ENCODE results near the gene EXOC6. TPM values are rescaled to one million over a fixed set of nuclear protein-coding genes. Genes with fewer than 3 reads are reported as not detected.
"Not testable (repeated sequence)": the region's sequence is repeated elsewhere in the genome, so short reads cannot be mapped to it uniquely, and the experiment has no call there.

The EXOC6 gene
- total RNA-seq, 1 experiment from 2014 or later, result 15.7 TPM

DNA sequence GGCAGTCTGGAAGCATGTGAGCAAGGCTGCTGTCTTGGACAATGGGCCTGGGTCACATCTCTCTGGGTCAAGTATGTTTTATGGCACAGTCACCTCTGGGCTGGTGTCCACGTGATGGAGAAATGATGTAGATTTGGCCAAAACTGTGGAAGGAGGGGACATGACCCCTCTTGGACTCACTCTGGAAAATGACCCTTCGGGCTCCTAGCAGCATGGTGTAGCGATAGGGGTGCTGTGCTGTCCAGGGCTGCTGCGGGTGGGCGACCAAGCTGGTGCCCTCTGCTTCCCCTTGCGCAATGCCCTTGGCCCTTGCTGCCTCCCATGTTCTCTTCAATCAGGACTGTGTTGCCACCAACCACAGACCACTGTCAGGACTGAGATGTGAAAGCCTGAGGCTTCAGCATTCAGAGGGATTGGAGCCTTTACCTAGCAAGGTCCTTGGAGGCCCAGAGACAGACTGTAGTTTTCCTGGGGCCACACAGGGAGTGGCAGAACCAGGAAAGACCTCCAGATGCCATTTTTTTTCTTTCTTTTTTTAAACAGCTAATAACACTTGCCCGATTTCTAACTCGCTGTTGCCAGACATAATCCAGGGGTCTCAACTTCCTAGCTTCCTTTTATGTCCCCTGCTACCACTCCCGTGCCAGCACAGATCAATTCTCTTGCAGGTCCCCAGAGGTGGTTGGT, 231.5 kb downstream of the EXOC6 start:
- DNase-seq (ENCODE audit: low spot score), result no peak

DNA sequence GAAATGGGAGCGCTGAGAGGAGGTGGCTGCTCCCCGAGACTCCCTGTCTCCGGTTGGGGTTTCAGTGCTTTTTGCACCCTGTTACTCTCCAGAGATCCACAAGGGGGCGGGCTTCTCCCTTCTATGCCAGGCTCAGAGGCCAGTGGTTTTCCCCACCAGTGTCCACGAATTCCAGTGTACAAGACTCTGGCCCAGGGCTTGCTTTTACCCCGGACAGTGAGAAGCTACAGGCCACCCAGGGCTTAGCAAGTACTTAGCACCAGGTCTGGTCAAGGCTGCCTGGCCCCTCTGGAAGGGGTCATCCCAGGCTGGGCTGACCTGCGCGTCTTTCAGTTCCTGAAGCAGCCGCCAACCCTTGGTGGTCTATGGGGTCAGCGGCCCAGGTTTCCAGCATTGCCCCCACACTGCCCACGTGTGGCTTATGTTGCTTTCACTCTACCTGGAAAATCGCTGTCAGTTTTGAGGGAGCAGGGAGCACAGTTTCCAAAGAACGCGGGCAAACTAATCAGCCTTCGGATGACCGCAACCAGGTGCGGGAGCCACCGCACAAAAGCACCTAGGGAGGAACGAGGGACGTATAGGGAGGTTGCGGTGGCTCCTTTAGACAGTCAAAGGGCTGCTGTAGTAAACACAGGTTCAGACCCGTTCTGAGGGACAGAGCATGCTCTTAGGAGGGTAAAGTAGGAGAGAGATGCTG, 232.2 kb downstream of the EXOC6 start:
- peak; percentile 54 for DNase-seq (ENCODE audit: low spot score)

DNA sequence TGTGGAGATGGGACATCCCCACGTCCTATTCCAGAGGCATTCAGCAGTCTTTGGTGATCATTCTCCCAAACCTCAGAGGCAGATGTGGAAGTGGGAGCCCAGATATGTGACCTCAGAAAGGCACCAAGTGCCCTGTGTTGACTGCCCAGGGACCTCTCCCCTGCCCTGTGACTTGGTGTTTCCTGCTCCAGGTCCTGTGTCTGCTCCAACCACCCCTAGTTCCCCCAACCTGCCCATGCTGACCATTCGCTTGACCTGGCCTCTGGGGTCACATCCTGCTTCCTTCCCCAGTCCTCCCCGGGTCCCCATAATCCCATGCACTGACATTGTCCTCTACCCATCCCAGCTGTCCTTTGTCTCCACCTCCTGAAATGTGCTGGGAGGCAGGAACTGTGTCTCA, 233.0 kb downstream of the EXOC6 start:
- no peak for DNase-seq (ENCODE audit: low spot score)

DNA sequence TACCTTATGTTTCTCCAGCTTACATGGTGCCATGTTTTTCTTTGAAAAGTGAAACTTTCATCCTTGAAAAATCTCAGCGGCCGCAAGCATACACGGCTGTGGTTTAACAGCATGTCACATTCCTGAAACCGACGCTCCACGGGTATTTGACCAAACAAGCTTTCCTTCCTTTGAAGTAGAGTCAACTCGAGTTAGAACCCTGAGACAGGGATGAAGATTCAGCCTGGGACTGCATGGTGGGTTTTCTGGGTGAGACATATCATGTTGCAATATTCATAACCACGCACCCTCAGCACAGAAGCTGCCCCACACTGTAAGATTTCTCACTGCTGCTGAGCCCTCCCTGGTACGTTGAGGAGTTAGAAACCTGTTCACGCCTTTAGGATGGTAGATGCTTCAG, 233.5 kb downstream of the EXOC6 start:
- DNase-seq (ENCODE audit: low spot score), result no peak

DNA sequence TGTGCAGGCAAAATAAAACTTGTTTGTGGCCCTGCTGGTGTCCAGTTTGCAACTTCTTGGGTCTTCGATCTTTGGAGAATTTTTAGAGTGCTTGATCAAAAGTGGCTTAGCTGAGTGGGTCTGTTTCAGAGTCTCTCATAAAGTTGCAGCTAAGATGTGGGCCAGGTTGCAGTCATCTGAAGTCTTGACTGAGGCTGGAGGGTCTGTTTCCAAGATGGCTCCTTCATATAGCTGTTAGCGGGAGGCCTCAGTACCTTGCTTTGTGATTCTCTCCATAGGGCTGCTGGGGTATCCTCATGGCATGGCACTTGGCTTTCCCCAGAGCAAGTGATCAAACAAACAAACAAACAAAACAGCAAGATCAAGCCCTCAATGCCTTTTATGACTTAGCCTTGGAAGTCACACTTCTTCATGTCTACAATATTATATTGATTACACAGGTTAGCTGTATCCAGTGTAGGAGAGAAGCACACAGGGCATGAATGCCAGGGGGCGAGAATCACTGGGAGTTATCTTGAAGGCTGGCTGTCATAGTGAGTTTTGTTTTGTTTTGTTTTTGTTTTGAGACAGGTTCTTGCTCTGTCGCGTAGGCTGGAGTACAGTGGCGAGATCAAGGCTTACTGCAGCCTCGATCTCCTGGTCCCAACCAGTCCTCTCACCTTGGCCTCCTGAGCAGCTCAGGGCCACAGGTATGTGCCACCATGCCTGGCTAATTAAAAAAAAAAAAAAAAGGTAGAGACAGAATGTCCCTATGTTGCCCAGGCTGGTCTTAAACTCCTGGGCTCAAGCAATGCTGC, 235.6 kb downstream of the EXOC6 start:
- DNase-seq (ENCODE audit: low spot score), result no peak

DNA sequence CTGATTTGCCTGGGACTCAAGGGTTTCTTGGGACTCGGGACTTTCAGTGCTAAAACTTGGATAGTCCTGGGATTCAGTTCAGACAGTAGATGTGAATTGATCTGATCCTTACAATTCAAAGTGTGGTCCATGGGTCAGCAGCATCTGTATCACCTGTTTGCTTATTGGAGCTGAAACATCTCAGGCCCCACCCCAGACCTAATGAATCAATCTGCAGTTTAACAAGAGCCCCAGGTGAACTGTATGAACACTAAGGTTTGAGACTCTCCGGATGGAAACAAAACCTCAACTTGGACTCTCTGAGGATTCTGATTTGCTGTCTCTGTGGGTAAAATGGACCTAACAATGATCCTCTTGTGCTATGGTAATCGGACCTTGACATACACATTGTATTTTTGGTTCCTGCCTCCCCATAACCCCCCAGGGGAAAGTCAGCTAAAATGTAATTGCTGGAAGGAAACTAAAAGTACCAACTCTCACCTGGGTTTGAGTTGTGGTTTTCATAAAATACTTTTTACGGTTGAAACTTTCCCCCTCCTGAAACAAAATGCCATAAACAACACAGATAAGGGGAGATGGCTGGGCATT, 237.0 kb downstream of the EXOC6 start:
- DNase-seq (ENCODE audit: low spot score), result no peak

DNA sequence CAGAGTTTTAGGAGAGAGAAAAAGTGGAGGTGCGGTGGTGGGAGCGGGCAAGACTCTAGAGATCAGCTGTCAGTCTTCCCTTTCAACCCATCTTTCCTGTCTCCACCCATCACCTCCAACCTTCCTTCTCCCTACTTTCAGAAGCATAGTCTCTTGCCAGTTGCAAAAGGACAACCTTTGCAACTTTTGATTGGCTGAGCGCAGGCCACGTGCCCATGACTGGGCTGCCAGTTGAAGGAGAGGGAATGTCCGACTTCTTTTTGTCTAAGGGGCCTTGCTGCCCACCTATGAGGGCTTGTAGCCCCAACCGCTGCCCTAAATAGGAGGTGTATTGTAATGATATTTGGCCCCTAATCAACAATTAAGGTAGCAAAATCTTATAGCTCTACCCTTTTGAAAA, 238.0 kb downstream of the EXOC6 start:
- DNase-seq (ENCODE audit: low spot score), result no peak

DNA sequence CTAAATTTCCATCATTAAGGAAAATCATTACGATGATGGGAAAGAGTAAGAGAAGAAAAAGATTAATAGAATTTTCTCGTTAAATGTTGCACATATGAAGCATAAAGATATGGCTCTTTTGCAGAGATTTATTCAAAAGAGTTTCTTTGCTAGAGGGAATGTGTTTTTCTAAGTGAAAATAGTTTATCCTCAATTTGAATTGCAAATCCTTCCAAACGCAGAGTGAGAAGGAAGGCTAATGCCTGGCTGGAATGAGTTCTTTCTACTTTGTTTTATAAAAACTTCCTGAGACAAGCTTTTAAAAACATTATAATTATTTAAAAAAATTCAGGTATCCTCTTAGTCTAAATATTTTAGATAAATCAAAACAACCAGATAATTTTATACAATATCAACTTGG, 239.5 kb downstream of the EXOC6 start:
- DNase-seq (ENCODE audit: low spot score), result no peak

DNA sequence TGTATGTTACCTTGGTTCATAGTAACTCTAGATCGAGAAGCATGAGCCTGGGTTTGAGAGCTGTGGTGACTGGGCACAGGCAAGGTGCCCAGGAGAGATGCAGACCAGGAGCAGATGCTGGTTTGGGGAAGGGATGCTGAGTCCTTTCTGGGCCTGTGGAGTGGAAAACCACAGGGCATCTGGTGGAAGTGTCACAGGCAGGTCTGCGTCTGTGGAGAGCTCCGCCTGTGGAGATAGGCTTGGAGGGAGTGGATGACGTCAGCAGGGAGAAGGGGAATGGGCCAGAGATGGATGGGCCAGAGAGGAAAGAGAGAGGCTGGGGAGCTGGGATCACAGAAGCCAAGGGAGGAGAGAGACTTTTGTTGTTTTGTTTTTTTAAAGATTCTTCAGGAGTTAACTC, 240.1 kb downstream of the EXOC6 start:
- no peak for DNase-seq (ENCODE audit: low spot score)

DNA sequence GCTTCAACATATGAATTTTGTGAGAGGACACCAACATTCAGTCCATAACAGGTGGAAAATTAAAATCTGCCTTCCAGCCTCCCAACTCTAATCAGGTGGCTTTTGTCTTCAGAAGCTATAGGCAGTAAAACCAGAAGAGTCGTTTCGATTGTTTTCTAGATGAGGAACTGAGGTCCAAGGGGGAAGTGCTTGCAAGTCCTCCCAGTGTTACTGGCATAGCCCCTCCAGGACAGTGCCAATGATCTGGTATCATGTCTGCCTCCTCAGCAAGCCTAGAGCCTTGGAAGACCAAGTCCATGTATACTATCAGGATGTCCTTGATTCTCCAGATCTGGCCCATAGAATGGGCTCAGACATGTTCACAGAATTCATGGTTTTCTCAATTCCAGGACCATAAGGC, 242.3 kb downstream of the EXOC6 start:
- DNase-seq (ENCODE audit: low spot score), result no peak

DNA sequence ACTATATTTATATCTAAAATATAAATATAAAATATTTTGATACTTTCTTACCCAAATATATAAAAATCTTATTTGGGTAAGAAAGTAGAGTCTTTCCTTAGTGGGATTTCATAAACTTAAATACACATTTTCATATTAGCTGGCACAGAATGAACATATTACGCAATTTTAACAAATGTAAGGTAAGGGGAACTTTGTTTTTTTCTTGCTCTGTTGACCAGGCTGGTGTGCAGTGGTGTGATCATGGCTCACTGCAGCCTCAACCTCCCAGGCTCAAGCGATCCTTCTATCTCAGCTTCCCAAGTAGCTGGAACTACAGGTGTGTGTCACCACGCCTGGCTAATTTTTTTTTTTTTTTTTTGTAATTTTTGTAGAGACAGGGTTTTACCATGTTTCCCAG, 243.6 kb downstream of the EXOC6 start:
- DNase-seq (ENCODE audit: low spot score), result no peak

DNA sequence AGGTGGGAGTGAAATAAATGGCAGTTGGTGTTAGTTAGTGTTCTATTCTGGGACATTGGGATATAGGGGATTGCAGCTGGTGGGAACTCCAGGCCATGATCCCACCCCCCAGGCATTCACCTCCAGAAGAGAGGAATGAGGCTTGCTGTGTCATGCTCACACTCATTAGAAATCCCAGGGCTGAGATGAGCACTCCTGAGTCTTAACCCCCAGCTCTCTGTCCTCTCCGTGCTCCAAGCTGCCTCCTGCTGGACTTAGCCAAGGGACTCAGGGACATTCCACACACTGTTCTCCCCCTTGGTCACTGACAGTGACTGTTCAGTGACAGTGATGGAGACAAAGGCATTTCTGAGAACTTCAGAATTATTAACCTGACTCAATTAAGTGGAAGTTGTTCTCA, 246.9 kb downstream of the EXOC6 start:
- no peak for DNase-seq (ENCODE audit: low spot score)

DNA sequence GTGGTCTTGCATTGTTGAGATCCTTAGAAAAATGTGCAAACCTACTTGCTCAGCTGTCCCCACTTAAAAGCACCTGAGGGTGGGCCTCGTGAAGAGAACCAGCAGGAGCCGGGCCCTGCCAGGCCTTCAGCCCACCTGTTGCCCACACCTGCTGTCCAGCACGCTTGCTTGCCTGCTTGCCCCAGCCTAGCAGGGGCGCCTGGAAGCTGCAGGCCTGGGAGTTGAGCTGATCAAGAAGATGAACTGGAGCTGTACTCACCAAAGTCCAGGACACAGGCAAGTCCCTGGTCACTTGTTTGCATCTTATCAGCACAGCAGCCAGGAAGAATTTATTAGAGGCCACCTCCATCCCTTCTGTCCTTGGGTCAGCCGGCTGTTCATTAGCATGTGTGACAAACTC, 248.6 kb downstream of the EXOC6 start:
- no peak for DNase-seq (ENCODE audit: low spot score)

DNA sequence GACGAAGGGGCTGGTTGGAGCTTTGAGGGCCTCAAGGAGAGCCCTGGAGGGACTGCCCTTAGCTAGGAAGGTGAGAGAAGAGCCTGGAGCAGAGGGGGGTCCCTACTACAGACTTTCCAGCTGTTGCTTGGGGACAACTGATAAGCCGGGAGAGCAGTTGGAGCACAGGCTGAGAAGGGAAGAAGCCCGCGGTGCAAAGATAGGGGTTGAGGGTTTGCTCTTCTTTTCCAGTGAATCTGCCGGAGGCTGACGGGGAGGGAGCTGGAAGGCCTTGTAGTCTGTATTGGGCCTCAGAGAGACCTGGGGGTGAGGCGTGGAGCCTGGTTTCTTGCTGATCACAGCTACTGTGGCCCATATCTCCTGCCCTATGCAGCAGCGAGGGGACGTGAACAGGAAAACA, 249.1 kb downstream of the EXOC6 start:
- no peak for DNase-seq (ENCODE audit: low spot score)

DNA sequence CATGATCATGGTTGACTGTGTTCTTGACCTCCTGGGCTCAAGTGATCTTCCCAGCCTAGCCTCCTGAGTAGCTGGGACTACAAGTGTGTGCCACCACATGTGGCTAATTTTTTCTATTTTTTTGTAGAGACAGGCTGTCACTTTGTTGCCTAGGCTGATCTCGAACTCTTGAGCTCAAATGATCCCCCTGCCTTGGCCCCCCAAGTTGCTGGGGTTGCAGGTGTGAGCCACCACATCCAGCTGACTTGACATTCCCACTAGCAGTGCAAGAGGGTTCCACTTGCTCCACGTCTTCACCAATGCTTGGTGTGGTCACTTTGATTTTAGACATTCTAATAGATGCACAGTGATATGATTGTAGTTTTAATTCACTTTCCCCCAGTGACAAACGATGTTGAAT, 250.5 kb downstream of the EXOC6 start:
- no peak for DNase-seq (ENCODE audit: low spot score)

DNA sequence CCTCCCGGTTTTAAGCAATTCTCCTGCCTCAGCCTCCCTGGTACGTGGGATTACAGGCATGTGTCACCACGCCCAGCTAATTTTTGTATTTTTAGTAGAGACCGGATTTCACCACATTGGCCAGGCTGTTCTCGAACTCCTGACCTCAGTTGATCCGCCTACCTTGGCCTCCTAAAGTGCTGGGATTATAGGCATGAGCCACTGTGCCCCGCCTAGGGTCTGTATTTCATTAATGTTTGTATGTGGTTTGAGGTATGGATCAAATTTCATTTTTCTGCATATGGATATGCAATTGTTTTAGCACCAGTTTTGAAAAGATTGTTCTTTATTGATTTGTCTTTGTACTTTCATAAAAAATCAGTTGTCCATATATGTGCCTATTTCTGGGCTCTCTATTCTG, 251.3 kb downstream of the EXOC6 start:
- DNase-seq (ENCODE audit: low spot score), result no peak

DNA sequence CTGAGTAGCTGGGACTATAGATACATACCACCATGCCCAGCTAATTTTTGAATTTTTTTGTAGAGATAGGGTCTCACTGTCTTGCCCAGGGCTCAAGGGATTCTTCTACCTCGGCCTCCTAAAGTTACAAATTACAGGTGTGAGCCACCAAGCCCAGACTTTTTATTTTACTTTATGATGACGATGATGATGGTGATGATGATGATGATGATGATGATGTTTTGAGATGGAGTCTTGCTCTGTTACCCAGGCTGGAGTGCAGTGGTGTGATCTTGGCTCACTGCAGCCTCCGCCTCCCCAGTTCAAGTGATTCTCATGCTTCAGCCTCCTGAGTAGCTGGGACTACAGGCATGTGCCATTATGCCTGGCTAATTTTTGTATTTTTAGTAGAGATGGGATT, 252.8 kb downstream of the EXOC6 start:
- not testable (repeated sequence) for DNase-seq (ENCODE audit: low spot score)

DNA sequence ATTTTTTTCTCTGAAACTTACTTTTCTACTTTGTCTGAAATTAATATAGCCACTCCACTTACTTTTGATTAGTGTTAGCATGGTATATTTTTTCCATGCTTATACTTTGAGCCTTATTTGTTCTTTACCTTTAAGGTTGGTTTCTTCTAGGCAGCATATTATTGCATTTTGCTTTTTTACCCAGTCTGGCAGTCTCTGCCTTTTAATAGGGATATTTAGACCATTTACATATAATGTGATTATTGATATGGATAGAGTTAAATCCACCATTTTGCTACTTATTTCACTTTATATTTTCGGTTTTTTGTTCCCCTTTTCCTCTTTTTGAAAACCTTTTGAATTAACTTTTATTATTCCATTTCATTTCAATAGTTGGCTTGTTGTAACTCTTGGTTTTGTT, 255.6 kb downstream of the EXOC6 start:
- no peak for DNase-seq (ENCODE audit: low spot score)

DNA sequence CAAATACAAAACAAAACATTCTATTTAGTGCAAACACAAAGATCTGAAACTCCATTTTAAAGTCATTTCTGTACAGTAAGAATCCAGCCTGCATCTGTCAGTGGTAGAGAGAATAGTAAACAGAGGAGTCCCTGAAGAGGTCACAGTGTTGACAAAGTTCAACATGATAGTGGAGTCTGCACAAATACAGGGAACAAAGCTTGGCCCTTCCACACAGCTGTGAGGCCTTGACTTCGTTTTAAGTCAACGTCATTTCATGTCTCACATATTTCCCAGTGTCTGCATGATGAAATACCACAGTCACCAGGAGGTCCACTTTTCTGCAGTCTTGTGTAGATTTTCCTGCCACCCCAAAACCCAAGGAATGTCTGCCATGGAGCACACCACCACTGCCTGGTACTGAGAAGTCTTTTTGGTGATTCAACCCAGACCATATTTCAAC, 258.3 kb downstream of the EXOC6 start:
- DNase-seq (ENCODE audit: low spot score), result no peak

Measured in A172 (cell line).